ENCODE data around the gene KIAA1671. TPM values are rescaled to one million over a fixed set of nuclear protein-coding genes. Genes with fewer than 3 reads are reported as not detected.

Gene KIAA1671
- polyA plus RNA-seq, 4 donors, result 7.0 to 24.3 (median 14.7) TPM

- no peak for FAIRE-seq
- WGBS, 3 donors, result 81 to 89% (median 85%) methylated on average over 7 of the region's 7 CpGs
- peaks cover 0 to 7% (median 0%) of the 10 kb centered on the region in 3 donors for H3K4me1 ChIP-seq (ENCODE audit: control insufficient read depth in 3 of 3, insufficient read depth in 2 of 3, low read depth in 1 of 3, low read length in 2 of 3)
- no peaks in the 10 kb centered on the region for H3K27me3 ChIP-seq (ENCODE audit: control insufficient read depth in 3 of 3, insufficient read depth in 3 of 3, low read length in 3 of 3)
- no peak for DNase-seq
- H3K36me3 ChIP-seq (ENCODE audit: control insufficient read depth in 3 of 3, insufficient read depth in 2 of 3, low read depth in 1 of 3, low read length in 3 of 3), result peaks cover 0 to 11% (median 0%) of the 10 kb centered on the region in 3 donors
- no peak overlapping the region for H3K27ac ChIP-seq (ENCODE audit: low read depth in 1 of 3, low read length in 2 of 3)
- no peak overlapping the region for H3K4me3 ChIP-seq (ENCODE audit: low read depth in 1 of 3, low read length in 3 of 3)
- H3K9me3 ChIP-seq (ENCODE audit: control insufficient read depth in 2 of 2, insufficient read depth in 1 of 2, low read depth in 1 of 2, low read length in 1 of 2), result peaks cover 0 to 8% of the 10 kb centered on the region in 2 donors
Observed at GRCh38 chr22:25105817-25106650, 153.5 kb downstream of the KIAA1671 start.

- peaks cover 0 to 8% of the 10 kb centered on the region in 2 donors for H3K9me3 ChIP-seq (ENCODE audit: control insufficient read depth in 2 of 2, insufficient read depth in 1 of 2, low read depth in 1 of 2, low read length in 1 of 2)
- no peak overlapping the region for H3K4me3 ChIP-seq (ENCODE audit: low read depth in 1 of 3, low read length in 3 of 3)
- FAIRE-seq, result no peak
- no peaks in the 10 kb centered on the region for H3K27me3 ChIP-seq (ENCODE audit: control insufficient read depth in 3 of 3, insufficient read depth in 3 of 3, low read length in 3 of 3)
- 80 to 83% (median 80%) methylated on average over 6 of the region's 6 CpGs for WGBS, 3 donors
- H3K36me3 ChIP-seq (ENCODE audit: control insufficient read depth in 3 of 3, insufficient read depth in 2 of 3, low read depth in 1 of 3, low read length in 3 of 3), result peaks cover 0 to 30% (median 0%) of the 10 kb centered on the region in 3 donors
- no peak for DNase-seq
- H3K4me1 ChIP-seq (ENCODE audit: control insufficient read depth in 3 of 3, insufficient read depth in 2 of 3, low read depth in 1 of 3, low read length in 2 of 3), result peaks cover 0 to 22% (median 0%) of the 10 kb centered on the region in 3 donors
- peak overlapping the region in 1 of 3 donors; percentile 7 for H3K27ac ChIP-seq (ENCODE audit: low read depth in 1 of 3, low read length in 2 of 3)
Observed at GRCh38 chr22:25109878-25110595, 157.5 kb downstream of the KIAA1671 start.

GRCh38 chr22:25110596-25110845, 158.0 kb downstream of the KIAA1671 start:
- 24 to 39% (median 32%) methylated on average over 4 of the region's 4 CpGs for WGBS, 3 donors
- Histone ChIP-seq H3K4me1 (ENCODE audit: control insufficient read depth in 3 of 3, insufficient read depth in 2 of 3, low read depth in 1 of 3, low read length in 2 of 3) (peaks cover 0 to 26% (median 0%) of the 10 kb centered on the region in 3 donors), H3K36me3 (ENCODE audit: control insufficient read depth in 3 of 3, insufficient read depth in 2 of 3, low read depth in 1 of 3, low read length in 3 of 3) (peaks cover 0 to 34% (median 0%) of the 10 kb centered on the region in 3 donors), H3K27ac (ENCODE audit: low read depth in 1 of 3, low read length in 2 of 3) (peak overlapping the region in 2 of 3 donors; percentile 76 to 80), H3K9me3 (ENCODE audit: control insufficient read depth in 2 of 2, insufficient read depth in 1 of 2, low read depth in 1 of 2, low read length in 1 of 2) (peaks cover 0 to 8% of the 10 kb centered on the region in 2 donors), H3K4me3 (ENCODE audit: low read depth in 1 of 3, low read length in 3 of 3) (peak overlapping the region in 2 of 3 donors; percentile 1 to 46), H3K27me3 (ENCODE audit: control insufficient read depth in 3 of 3, insufficient read depth in 3 of 3, low read length in 3 of 3) (no peaks in the 10 kb centered on the region)
- no peak for DNase-seq
- FAIRE-seq, result no peak

GRCh38 chr22:25110846-25111578, 158.5 kb downstream of the KIAA1671 start:
- DNase-seq, result peak; percentile 81 to 91
- Histone ChIP-seq H3K27ac (ENCODE audit: low read depth in 1 of 3, low read length in 2 of 3) (peak overlapping the region in 2 of 3 donors; percentile 76 to 80), H3K9me3 (ENCODE audit: control insufficient read depth in 2 of 2, insufficient read depth in 1 of 2, low read depth in 1 of 2, low read length in 1 of 2) (peaks cover 0 to 8% of the 10 kb centered on the region in 2 donors), H3K27me3 (ENCODE audit: control insufficient read depth in 3 of 3, insufficient read depth in 3 of 3, low read length in 3 of 3) (no peaks in the 10 kb centered on the region), H3K36me3 (ENCODE audit: control insufficient read depth in 3 of 3, insufficient read depth in 2 of 3, low read depth in 1 of 3, low read length in 3 of 3) (peaks cover 0 to 34% (median 0%) of the 10 kb centered on the region in 3 donors), H3K4me1 (ENCODE audit: control insufficient read depth in 3 of 3, insufficient read depth in 2 of 3, low read depth in 1 of 3, low read length in 2 of 3) (peaks cover 0 to 26% (median 0%) of the 10 kb centered on the region in 3 donors), H3K4me3 (ENCODE audit: low read depth in 1 of 3, low read length in 3 of 3) (peak overlapping the region; percentile 29 to 46 (median 42))
- FAIRE-seq, result no peak
- 1% methylated on average over 33 to 36 of the region's 36 CpGs for whole genome bisulfite sequencing, 3 donors

GRCh38 chr22:25111579-25112517, 159.3 kb downstream of the KIAA1671 start:
- WGBS, 3 donors, result 28 to 32% (median 32%) methylated on average over 31 to 35 of the region's 35 CpGs
- H3K9me3 ChIP-seq (ENCODE audit: control insufficient read depth in 2 of 2, insufficient read depth in 1 of 2, low read depth in 1 of 2, low read length in 1 of 2), result peaks cover 0 to 8% of the 10 kb centered on the region in 2 donors
- H3K4me3 ChIP-seq (ENCODE audit: low read depth in 1 of 3, low read length in 3 of 3), result peak overlapping the region; percentile 29 to 46 (median 42)
- DNase-seq (peak; percentile 59 to 71), FAIRE-seq (no peak)
- H3K27me3 ChIP-seq (ENCODE audit: control insufficient read depth in 3 of 3, insufficient read depth in 3 of 3, low read length in 3 of 3), result no peaks in the 10 kb centered on the region
- H3K36me3 ChIP-seq (ENCODE audit: control insufficient read depth in 3 of 3, insufficient read depth in 2 of 3, low read depth in 1 of 3, low read length in 3 of 3), result peaks cover 0 to 34% (median 0%) of the 10 kb centered on the region in 3 donors
- H3K27ac ChIP-seq (ENCODE audit: low read depth in 1 of 3, low read length in 2 of 3), result peak overlapping the region in 2 of 3 donors; percentile 76 to 80
- H3K4me1 ChIP-seq (ENCODE audit: control insufficient read depth in 3 of 3, insufficient read depth in 2 of 3, low read depth in 1 of 3, low read length in 2 of 3), result peaks cover 0 to 26% (median 0%) of the 10 kb centered on the region in 3 donors

GRCh38 chr22:25112538-25113253, 160.2 kb downstream of the KIAA1671 start:
- Histone ChIP-seq H3K27me3 (ENCODE audit: control insufficient read depth in 3 of 3, insufficient read depth in 3 of 3, low read length in 3 of 3) (no peaks in the 10 kb centered on the region), H3K27ac (ENCODE audit: low read depth in 1 of 3, low read length in 2 of 3) (peak overlapping the region in 1 of 3 donors; percentile 28), H3K9me3 (ENCODE audit: control insufficient read depth in 2 of 2, insufficient read depth in 1 of 2, low read depth in 1 of 2, low read length in 1 of 2) (peaks cover 0 to 8% of the 10 kb centered on the region in 2 donors), H3K36me3 (ENCODE audit: control insufficient read depth in 3 of 3, insufficient read depth in 2 of 3, low read depth in 1 of 3, low read length in 3 of 3) (peaks cover 0 to 37% (median 0%) of the 10 kb centered on the region in 3 donors), H3K4me3 (ENCODE audit: low read depth in 1 of 3, low read length in 3 of 3) (no peak overlapping the region), H3K4me1 (ENCODE audit: control insufficient read depth in 3 of 3, insufficient read depth in 2 of 3, low read depth in 1 of 3, low read length in 2 of 3) (peaks cover 0 to 26% (median 0%) of the 10 kb centered on the region in 3 donors)
- FAIRE-seq (no peak), DNase-seq (no peak)
- WGBS, 3 donors, result 53 to 71% (median 70%) methylated on average over 20 of the region's 20 CpGs

GRCh38 chr22:25113316-25113721, 160.8 kb downstream of the KIAA1671 start:
- Histone ChIP-seq H3K4me1 (ENCODE audit: control insufficient read depth in 3 of 3, insufficient read depth in 2 of 3, low read depth in 1 of 3, low read length in 2 of 3) (peaks cover 0 to 26% (median 0%) of the 10 kb centered on the region in 3 donors), H3K9me3 (ENCODE audit: control insufficient read depth in 2 of 2, insufficient read depth in 1 of 2, low read depth in 1 of 2, low read length in 1 of 2) (peaks cover 0 to 6% of the 10 kb centered on the region in 2 donors), H3K27ac (ENCODE audit: low read depth in 1 of 3, low read length in 2 of 3) (peak overlapping the region in 1 of 3 donors; percentile 28), H3K36me3 (ENCODE audit: control insufficient read depth in 3 of 3, insufficient read depth in 2 of 3, low read depth in 1 of 3, low read length in 3 of 3) (peaks cover 0 to 35% (median 2%) of the 10 kb centered on the region in 3 donors), H3K4me3 (ENCODE audit: low read depth in 1 of 3, low read length in 3 of 3) (no peak overlapping the region), H3K27me3 (ENCODE audit: control insufficient read depth in 3 of 3, insufficient read depth in 3 of 3, low read length in 3 of 3) (no peaks in the 10 kb centered on the region)
- 29 to 67% (median 62%) methylated on average over 7 of the region's 7 CpGs for WGBS, 3 donors
- FAIRE-seq (no peak), DNase-seq (peak in 1 of 2 donors; percentile 18)

Measured in small intestine (tissue), 7 donors.